ENCODE results near the gene PHYKPL.

DNA sequence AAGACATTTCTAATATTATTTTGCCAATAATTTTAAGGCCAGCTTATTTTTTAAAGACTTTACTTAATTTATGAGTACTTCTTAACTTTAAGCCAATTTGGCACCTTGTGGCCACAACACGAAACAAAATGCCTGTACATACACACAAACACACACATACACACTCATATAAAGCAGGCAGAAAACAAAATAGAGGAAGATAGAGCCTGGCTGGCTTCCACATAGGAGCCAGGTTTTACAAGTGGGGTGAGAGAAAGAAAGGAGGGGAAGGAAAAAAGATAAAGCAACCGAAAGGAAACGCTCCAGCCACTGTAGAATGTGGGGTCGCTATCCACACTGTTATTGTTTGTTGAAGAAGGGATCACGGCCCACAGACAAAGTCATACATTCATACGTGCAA, 55.8 kb downstream of the PHYKPL start:
- TF ChIP-seq EZH2 (IDR thresholded peaks at IDR 0.05; ENCODE audit: borderline replicate concordance, low read length), result no peak
- TF ChIP-seq, protein P1, sequence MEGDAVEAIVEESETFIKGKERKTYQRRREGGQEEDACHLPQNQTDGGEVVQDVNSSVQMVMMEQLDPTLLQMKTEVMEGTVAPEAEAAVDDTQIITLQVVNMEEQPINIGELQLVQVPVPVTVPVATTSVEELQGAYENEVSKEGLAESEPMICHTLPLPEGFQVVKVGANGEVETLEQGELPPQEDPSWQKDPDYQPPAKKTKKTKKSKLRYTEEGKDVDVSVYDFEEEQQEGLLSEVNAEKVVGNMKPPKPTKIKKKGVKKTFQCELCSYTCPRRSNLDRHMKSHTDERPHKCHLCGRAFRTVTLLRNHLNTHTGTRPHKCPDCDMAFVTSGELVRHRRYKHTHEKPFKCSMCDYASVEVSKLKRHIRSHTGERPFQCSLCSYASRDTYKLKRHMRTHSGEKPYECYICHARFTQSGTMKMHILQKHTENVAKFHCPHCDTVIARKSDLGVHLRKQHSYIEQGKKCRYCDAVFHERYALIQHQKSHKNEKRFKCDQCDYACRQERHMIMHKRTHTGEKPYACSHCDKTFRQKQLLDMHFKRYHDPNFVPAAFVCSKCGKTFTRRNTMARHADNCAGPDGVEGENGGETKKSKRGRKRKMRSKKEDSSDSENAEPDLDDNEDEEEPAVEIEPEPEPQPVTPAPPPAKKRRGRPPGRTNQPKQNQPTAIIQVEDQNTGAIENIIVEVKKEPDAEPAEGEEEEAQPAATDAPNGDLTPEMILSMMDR (IDR thresholded peaks at IDR 0.05; ENCODE audit: low read length), result no peak
